ENCODE measurements around the gene PRR5L. TPM values are rescaled to one million over a fixed set of nuclear protein-coding genes. Genes with fewer than 3 reads are reported as not detected.

The PRR5L gene
- polyA plus RNA-seq, 1 of the 3 experiments (the other 2 are of a cell fraction), result 0.46 TPM

DNA sequence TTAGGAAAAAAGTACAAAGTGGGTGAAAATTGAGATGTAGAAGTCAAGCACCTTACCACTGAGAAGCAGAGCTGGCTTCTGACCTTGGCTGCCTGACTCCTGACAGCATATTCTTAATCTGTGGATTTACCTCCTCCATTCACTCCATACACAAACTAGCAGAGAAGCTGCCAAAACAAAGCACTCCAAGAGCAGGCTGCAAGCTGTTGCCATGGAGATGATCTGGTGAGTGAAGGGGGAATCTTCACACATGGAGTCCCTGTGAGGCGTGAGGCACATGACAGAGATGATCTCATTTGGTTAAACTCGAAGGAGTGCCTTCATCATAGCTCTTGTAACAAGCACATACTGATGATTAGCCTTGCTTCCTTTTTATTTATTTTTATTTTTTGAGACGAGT, 23.0 kb upstream of the PRR5L start (continued):
- TF ChIP-seq, protein P1, sequence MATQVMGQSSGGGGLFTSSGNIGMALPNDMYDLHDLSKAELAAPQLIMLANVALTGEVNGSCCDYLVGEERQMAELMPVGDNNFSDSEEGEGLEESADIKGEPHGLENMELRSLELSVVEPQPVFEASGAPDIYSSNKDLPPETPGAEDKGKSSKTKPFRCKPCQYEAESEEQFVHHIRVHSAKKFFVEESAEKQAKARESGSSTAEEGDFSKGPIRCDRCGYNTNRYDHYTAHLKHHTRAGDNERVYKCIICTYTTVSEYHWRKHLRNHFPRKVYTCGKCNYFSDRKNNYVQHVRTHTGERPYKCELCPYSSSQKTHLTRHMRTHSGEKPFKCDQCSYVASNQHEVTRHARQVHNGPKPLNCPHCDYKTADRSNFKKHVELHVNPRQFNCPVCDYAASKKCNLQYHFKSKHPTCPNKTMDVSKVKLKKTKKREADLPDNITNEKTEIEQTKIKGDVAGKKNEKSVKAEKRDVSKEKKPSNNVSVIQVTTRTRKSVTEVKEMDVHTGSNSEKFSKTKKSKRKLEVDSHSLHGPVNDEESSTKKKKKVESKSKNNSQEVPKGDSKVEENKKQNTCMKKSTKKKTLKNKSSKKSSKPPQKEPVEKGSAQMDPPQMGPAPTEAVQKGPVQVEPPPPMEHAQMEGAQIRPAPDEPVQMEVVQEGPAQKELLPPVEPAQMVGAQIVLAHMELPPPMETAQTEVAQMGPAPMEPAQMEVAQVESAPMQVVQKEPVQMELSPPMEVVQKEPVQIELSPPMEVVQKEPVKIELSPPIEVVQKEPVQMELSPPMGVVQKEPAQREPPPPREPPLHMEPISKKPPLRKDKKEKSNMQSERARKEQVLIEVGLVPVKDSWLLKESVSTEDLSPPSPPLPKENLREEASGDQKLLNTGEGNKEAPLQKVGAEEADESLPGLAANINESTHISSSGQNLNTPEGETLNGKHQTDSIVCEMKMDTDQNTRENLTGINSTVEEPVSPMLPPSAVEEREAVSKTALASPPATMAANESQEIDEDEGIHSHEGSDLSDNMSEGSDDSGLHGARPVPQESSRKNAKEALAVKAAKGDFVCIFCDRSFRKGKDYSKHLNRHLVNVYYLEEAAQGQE (IDR thresholded peaks at IDR 0.05; ENCODE audit: low read depth, low read length), result no peak
- no peak for TF ChIP-seq FOSL2 (IDR thresholded peaks at IDR 0.05; ENCODE audit: borderline replicate concordance, low read depth)
- no peak for TF ChIP-seq TAF1 (IDR thresholded peaks at IDR 0.05; ENCODE audit: borderline replicate concordance, low read depth, low read length)
- TF ChIP-seq MEF2A (IDR thresholded peaks at IDR 0.05; ENCODE audit: borderline replicate concordance, low read depth), result no peak
- TF ChIP-seq TEAD4 (IDR thresholded peaks at IDR 0.05; ENCODE audit: borderline replicate concordance, insufficient read depth), result no peak
- TF ChIP-seq, protein P2, sequence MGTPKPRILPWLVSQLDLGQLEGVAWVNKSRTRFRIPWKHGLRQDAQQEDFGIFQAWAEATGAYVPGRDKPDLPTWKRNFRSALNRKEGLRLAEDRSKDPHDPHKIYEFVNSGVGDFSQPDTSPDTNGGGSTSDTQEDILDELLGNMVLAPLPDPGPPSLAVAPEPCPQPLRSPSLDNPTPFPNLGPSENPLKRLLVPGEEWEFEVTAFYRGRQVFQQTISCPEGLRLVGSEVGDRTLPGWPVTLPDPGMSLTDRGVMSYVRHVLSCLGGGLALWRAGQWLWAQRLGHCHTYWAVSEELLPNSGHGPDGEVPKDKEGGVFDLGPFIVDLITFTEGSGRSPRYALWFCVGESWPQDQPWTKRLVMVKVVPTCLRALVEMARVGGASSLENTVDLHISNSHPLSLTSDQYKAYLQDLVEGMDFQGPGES (IDR thresholded peaks at IDR 0.05; ENCODE audit: low read depth, low read length), result no peak
- TF ChIP-seq RAD21 (IDR thresholded peaks at IDR 0.05; ENCODE audit: low read length), result no peak
- no peak for TF ChIP-seq NRF1 (IDR thresholded peaks at IDR 0.05; ENCODE audit: low read depth, low read length)

DNA sequence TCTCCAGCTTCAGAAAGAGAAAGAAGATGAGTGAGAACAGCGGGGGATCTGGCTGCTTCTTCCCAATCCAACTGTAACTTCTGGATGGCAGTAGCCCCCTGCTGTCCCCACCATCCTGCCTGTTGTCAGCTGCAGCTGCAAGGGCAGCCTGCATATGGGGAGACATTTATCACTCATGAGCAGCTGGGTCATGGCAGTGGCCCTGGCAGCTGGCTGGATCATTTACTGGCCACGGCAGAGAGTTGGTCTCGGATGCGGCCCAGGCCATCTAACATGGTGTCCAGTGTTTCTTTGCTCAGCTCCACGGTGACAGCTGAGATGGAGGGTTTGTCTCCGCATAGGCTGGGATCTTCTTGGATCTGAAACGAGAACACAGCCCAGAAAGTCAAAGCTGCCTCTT, 21.7 kb upstream of the PRR5L start:
- ChIA-PET POLR2A (no interaction called here), CTCF (interaction anchor here (0.9 to 3.7 kb wide), 6 partner anchors 8 to 655 kb away, joined by 3 to 23 read pairs (median 4); partner anchors contain the start of gene PRR5L)
- Histone ChIP-seq H2AFZ (ENCODE audit: low read depth) (no peak overlapping the region), H3K79me2 (ENCODE audit: insufficient read depth) (no peaks in the 10 kb centered on the region), H3K9ac (no peak overlapping the region), H3K4me1 (ENCODE audit: control insufficient read depth in 1 of 2, insufficient read depth in 2 of 2, low read depth in 1 of 2, low read length in 1 of 2) (no peaks in the 10 kb centered on the region; a peak in 1 of 4 replicates), H3K27me3 (ENCODE audit: insufficient read depth) (no peaks in the 10 kb centered on the region), H3K9me3 (no peaks in the 10 kb centered on the region), H3F3A (replicated peaks; ENCODE audit: insufficient read depth) (no peaks in the 10 kb centered on the region), H3K4me3 (ENCODE audit: low read depth in 2 of 2, low read length in 1 of 2) (no peak overlapping the region), H3K9me2 (no peaks in the 10 kb centered on the region), H3K36me3 (replicated peaks in 1 of 2; ENCODE audit: control insufficient read depth in 1 of 2, insufficient read depth in 2 of 2, low read length in 1 of 2) (peaks cover 30 to 56% of the 10 kb centered on the region in 2 experiments), H3K4me2 (no peak overlapping the region), H3K27ac (ENCODE audit: low read depth in 2 of 2, low read length in 1 of 2) (no peak overlapping the region), H4K20me1 (ENCODE audit: insufficient read depth) (no peaks in the 10 kb centered on the region)
- 97% methylated on average over 4 of the region's 7 CpGs for WGBS (ENCODE audit: low lambda C conversion rate)
- TF ChIP-seq EZH2phosphoT487 (IDR thresholded peaks at IDR 0.05; ENCODE audit: borderline replicate concordance, low read depth), result no peak
- no peak for TF ChIP-seq CHD2 (IDR thresholded peaks at IDR 0.05; ENCODE audit: low read length, partially characterized antibody)
- TF ChIP-seq, protein P3, sequence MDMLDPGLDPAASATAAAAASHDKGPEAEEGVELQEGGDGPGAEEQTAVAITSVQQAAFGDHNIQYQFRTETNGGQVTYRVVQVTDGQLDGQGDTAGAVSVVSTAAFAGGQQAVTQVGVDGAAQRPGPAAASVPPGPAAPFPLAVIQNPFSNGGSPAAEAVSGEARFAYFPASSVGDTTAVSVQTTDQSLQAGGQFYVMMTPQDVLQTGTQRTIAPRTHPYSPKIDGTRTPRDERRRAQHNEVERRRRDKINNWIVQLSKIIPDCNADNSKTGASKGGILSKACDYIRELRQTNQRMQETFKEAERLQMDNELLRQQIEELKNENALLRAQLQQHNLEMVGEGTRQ (IDR thresholded peaks at IDR 0.05; ENCODE audit: borderline replicate concordance, low read depth, low read length), result no peak
- TF ChIP-seq POLR2AphosphoS5 (IDR thresholded peaks at IDR 0.05; ENCODE audit: low read depth, low read length), result no peak
- no peak for TF ChIP-seq EP300 (IDR thresholded peaks at IDR 0.05; ENCODE audit: borderline replicate concordance in 1 of 2, low read depth in 1 of 2, low read length in 1 of 2)
- TF ChIP-seq TEAD4 (IDR thresholded peaks at IDR 0.05; ENCODE audit: borderline replicate concordance, insufficient read depth), result no peak
- TF ChIP-seq JUND (IDR thresholded peaks at IDR 0.05), result no peak
- TF ChIP-seq FOXJ3 (CRISPR knock-in tag; IDR thresholded peaks at IDR 0.05), result no peak
- no peak for TF ChIP-seq RCOR1 (IDR thresholded peaks at IDR 0.05; ENCODE audit: low read length)
- TF ChIP-seq GATA2 (CRISPR knock-in tag; IDR thresholded peaks at IDR 0.05), result no peak
- TF ChIP-seq RFX5 (IDR thresholded peaks at IDR 0.05; ENCODE audit: low read length), result no peak
- no peak for TF ChIP-seq RXRA (IDR thresholded peaks at IDR 0.05; ENCODE audit: borderline replicate concordance, low read depth)
- TF ChIP-seq MXI1 (IDR thresholded peaks at IDR 0.05; ENCODE audit: low read depth, low read length), result no peak
- no peak for TF ChIP-seq RAD21 (IDR thresholded peaks at IDR 0.05; ENCODE audit: low read length)
- no peak for DNase-seq

Measured in SK-N-SH (cell line).